Measurements from ENCODE around the gene TPM2. TPM values are rescaled to one million over a fixed set of nuclear protein-coding genes. Genes with fewer than 3 reads are reported as not detected.

Gene TPM2
- total and polyA plus RNA-seq, 2 donors (not counting 1 experiment from before 2014, with no cell fraction given) = 2.4 to 6.3 TPM

DNA sequence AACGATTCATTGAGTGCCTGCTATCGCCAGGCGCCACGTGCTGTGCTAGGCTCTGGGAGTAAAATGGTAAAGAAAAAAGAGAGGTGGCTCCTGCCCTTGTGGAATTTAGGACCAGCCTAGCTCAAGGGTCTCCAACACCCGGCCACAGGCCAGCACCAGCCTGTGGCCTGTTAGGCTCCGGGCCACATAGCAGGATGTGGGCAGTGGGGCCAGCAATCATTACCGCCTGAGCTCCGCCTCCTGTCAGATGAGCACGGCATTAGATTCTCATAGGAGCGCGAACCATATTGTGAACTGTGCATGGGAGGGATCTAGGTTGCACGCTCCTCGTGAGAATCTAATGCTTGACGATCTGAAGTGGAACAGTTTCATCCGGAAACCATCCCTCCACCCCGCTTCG, 33.4 kb downstream of the TPM2 start:
- intact Hi-C loops (cut with micrococcal nuclease) = loop anchor here (5.0 kb wide), 3 partner anchors 171 to 539 kb away; partner anchors contain the start of genes ATOSB, FAM221B and TMEM8B
- Histone ChIP-seq H3K9me3 (ENCODE audit: control extremely low read depth in 1 of 3, control insufficient read depth in 2 of 3, insufficient read depth in 1 of 3, low read length in 2 of 3) (peaks cover 0 to 3% (median 0%) of the 10 kb centered on the region in 3 donors), H3K79me2 (ENCODE audit: control insufficient read depth, insufficient read depth, low read length) (peaks cover 26% of the 10 kb centered on the region), H4K20me1 (ENCODE audit: control insufficient read depth, insufficient read depth, low read length, poor library complexity, severe bottlenecking) (no peaks in the 10 kb centered on the region), H2AFZ (ENCODE audit: insufficient read depth, low read depth, low read length, poor library complexity, severe bottlenecking) (no peak overlapping the region), H3K4me2 (replicated peaks; ENCODE audit: low read depth, low read length, poor library complexity, severe bottlenecking) (peak overlapping the region; percentile 91), H3K4me1 (ENCODE audit: control insufficient read depth in 2 of 2, insufficient read depth in 2 of 2, low read length in 2 of 2) (peaks cover 34 to 58% of the 10 kb centered on the region in 2 donors), H3K36me3 (replicated peaks in 1 of 2; ENCODE audit: control extremely low read depth in 1 of 2, control insufficient read depth in 1 of 2, extremely low read depth in 1 of 2, insufficient read depth in 2 of 2, low read length in 1 of 2) (peaks cover 0 to 14% of the 10 kb centered on the region in 2 experiments), H3K27me3 (replicated peaks in 1 of 4; ENCODE audit: control extremely low read depth in 1 of 4, control insufficient read depth in 3 of 4, insufficient read depth in 4 of 4, low read length in 3 of 4) (no peaks in the 10 kb centered on the region), H3K27ac (ENCODE audit: low read length in 2 of 2) (peak overlapping the region in 1 of 2 donors; percentile 99), H3K9ac (ENCODE audit: low read length) (no peak overlapping the region), H3K4me3 (ENCODE audit: control extremely low read depth in 1 of 5, extremely low read depth in 1 of 5, insufficient read depth in 1 of 5, low read depth in 2 of 5, low read length in 4 of 5) (no peak overlapping the region)
- Mint-ChIP-seq H3K27me3 (no peaks in the 10 kb centered on the region), H3K9me3 (ENCODE audit: insufficient read depth) (no peaks in the 10 kb centered on the region), H3K4me3 (peak overlapping the region; percentile 94), H3K4me1 (peaks cover 65% of the 10 kb centered on the region), H3K27ac (peak overlapping the region; percentile 97)
- ATAC-seq (ENCODE audit: low read depth) (no peak), DNase-seq (peak; percentile 51)
- CTCF ChIA-PET = interaction anchor here (0.7 to 15.0 kb wide), 11 partner anchors 8 to 77 kb away, joined by 3 to 268 read pairs (median 7); partner anchors contain the start of genes ARHGEF39, CD72, CREB3 and SIT1
- POLR2A ChIA-PET = interaction anchor here (0.7 to 4.6 kb wide), 6 partner anchors 8 to 76 kb away, joined by 3 to 62 read pairs (median 15); partner anchors contain the start of genes CREB3, SIT1, TESK1 and TLN1
- 79% methylated on average over 16 of the region's 17 CpGs for WGBS (ENCODE audit: insufficient coverage)
- TF ChIP-seq CTCF (IDR thresholded peaks at IDR 0.05) (no peak), EZH2 (IDR thresholded peaks at IDR 0.05; ENCODE audit: borderline replicate concordance, insufficient read depth, low read depth, low read length, poor library complexity, severe bottlenecking) (no peak)

DNA sequence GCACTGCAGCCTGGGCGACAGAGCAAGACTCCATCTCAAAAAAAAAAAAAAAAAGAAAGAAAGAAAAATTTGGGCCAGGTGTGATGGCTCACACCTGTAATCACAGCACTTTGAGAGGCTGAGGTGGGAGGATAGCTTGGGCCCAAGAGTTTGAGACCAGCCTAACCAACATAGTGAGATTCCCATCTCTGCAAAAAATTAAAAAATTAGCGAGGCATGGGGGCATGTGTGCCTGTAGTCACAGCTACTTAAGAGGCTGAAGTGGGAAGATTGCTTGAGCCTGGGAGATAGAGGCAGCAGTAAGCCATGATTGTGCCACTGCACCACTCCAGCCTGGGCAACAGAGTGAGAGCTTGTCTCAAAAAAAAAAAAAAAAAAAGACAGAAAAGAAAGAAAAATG, 36.1 kb downstream of the TPM2 start:
- H3K4me3 Mint-ChIP-seq = no peak overlapping the region

More for the DNA sequence above, 36.1 kb downstream of the TPM2 start:
- POLR2A ChIA-PET = interaction anchor here (0.6 to 0.7 kb wide), 3 partner anchors 25 to 125 kb away, joined by 3 to 4 read pairs (median 3); no protein-coding TSS in a partner anchor
- Histone ChIP-seq H3K27ac (ENCODE audit: low read length in 2 of 2) (peak overlapping the region in 1 of 2 donors; percentile 1), H3K4me3 (ENCODE audit: control extremely low read depth in 1 of 5, extremely low read depth in 1 of 5, insufficient read depth in 1 of 5, low read depth in 2 of 5, low read length in 4 of 5) (no peak overlapping the region), H3K27me3 (replicated peaks in 1 of 4; ENCODE audit: control extremely low read depth in 1 of 4, control insufficient read depth in 3 of 4, insufficient read depth in 4 of 4, low read length in 3 of 4) (no peaks in the 10 kb centered on the region), H3K4me2 (replicated peaks; ENCODE audit: low read depth, low read length, poor library complexity, severe bottlenecking) (no peak overlapping the region), H3K9me3 (ENCODE audit: control extremely low read depth in 1 of 3, control insufficient read depth in 2 of 3, insufficient read depth in 1 of 3, low read length in 2 of 3) (peaks cover 0 to 3% (median 0%) of the 10 kb centered on the region in 3 donors), H3K36me3 (replicated peaks in 1 of 2; ENCODE audit: control extremely low read depth in 1 of 2, control insufficient read depth in 1 of 2, extremely low read depth in 1 of 2, insufficient read depth in 2 of 2, low read length in 1 of 2) (peaks cover 0 to 5% of the 10 kb centered on the region in 2 experiments), H3K9ac (ENCODE audit: low read length) (no peak overlapping the region), H4K20me1 (ENCODE audit: control insufficient read depth, insufficient read depth, low read length, poor library complexity, severe bottlenecking) (no peaks in the 10 kb centered on the region), H3K79me2 (ENCODE audit: control insufficient read depth, insufficient read depth, low read length) (peaks cover 19% of the 10 kb centered on the region), H3K4me1 (ENCODE audit: control insufficient read depth in 2 of 2, insufficient read depth in 2 of 2, low read length in 2 of 2) (peaks cover 38 to 58% of the 10 kb centered on the region in 2 donors), H2AFZ (ENCODE audit: insufficient read depth, low read depth, low read length, poor library complexity, severe bottlenecking) (no peak overlapping the region)
- DNase-seq (no peak), ATAC-seq (ENCODE audit: low read depth) (no peak)
- Mint-ChIP-seq H3K27me3 (no peaks in the 10 kb centered on the region), H3K4me1 (peaks cover 65% of the 10 kb centered on the region), H3K27ac (peak overlapping the region; percentile 71), H3K9me3 (ENCODE audit: insufficient read depth) (no peaks in the 10 kb centered on the region)
- TF ChIP-seq EZH2 (IDR thresholded peaks at IDR 0.05; ENCODE audit: borderline replicate concordance, insufficient read depth, low read depth, low read length, poor library complexity, severe bottlenecking) = no peak
- no peak for TF ChIP-seq CTCF (IDR thresholded peaks at IDR 0.05)
- intact Hi-C loops (cut with micrococcal nuclease) = no loop called here
- WGBS (ENCODE audit: insufficient coverage) = no CpG with 5 or more reads among the region's 2 CpGs
- CTCF ChIA-PET = interaction anchor here (0.7 to 15.0 kb wide), 3 partner anchors 39 to 153 kb away, joined by 3 to 268 read pairs (median 140); partner anchors contain the start of gene CD72
